Inferior parietal cortex (tissue), 1 donor: Measurements from ENCODE around the gene XCL2.
A peak's percentile ranks its signal among the peaks of the same experiment; 100 is the strongest.
"Not testable (repeated sequence)": the region's sequence is repeated elsewhere in the genome, so short reads cannot be mapped to it uniquely, and the experiment has no call there.

Source experiments
- DNase-seq: peaks from one replicate; pipeline ENCODE4 v3.0.0-alpha.2; 2016; ENCODE audit errors: extremely low spot score

The XCL2 gene, protein sequence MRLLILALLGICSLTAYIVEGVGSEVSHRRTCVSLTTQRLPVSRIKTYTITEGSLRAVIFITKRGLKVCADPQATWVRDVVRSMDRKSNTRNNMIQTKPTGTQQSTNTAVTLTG

DNA sequence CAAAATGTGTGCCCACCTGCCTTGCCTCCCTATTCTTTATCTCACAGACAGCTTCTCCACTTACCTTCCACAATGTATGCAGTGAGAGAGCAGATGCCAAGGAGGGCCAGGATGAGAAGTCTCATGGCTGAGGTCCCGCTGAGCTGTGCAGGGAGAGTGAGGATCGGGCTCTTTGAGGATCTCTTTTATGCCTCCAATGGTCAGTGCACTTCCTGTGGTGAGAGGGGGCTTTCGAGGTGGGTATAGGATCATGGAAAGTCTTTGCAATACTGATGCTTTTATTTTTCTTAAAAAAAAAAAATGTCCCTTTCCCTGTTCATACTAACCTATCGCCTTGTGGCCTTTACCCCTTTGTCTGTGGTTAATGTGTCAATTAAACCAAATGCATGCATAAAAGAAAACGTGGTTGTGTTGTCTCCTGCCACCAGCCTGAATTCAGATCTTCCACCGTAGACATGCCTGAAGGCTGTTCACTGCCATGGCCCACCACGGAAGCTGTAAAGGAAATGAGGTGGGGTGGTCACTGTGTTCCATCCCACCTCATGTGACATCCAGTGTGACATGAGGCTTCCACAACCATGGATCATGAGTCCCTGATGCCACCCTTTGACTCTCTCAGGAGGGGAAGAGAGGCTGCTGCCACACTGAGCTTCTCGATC, at the start of gene XCL2:
Gene XCL2, minus strand, starts transcription at position 158 of the 659 bp plus-strand sequence. Its CDS starts 33 bp downstream, at position 125.
- not testable (repeated sequence) for DNase-seq

DNA sequence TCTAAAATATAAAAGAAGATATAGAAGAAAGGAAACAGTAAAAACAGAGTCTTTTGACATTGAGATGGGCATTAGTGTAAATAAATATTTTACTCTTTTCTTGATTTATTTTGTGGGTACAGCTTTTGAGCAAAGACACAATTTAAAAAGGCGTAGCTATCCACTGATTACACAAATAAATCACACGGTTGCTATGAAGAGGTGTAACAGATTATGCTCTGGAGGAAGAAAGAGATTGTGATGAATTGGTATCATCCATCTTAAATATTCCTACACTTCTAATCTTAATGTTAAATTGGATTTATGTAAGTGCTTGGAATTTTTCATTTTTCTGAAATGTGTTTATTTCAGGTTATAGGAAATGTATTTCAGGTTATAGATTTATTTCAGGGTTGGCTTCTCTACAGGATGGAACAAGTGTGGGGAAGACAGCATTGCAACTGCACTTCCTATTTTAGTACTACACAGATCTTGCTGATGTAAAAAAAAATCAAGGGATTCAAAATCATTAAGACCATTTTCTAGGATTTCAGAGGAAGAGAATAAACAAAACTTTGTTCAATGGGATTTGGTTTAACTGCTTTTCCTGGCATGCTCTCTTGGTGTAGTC, 47.9 kb upstream of the XCL2 start:
- DNase-seq: no peak

DNA sequence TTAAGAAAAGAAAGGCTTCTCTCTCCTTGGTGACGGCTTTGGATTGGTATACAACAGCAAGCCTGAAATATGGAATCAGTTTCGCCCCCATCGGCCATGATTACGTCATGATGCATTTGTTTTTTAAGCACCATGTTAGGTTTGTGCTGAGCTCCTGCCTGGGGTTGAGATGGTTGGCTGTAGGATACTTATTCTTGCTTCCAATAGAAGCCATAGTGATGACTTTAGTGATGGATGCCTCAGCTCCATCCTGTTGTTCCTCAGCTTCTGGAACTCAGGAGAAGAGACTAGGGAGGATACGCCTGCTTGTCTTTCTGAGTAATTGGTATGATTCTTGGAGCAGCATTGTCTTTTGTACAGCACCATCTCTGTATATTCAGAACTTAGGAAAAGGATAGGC, 47.3 kb upstream of the XCL2 start:
- DNase-seq: no peak

DNA sequence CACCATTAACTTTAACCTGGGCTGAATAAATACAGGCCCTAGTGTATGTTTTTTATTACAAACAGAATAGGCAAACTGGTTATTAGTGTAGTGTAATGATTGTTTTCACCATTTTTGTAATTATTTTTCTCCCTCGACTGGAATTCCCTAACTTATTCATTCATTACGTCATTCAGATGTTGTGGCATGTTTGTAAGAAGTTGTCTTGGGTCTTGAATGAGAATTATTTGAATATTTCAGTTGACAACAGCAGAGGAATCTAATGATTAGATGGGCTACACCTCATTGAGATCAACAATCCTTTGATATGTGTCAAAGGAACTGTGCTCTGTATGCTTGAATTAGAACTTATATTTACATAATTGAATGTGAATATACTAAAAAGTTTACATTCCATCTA, 45.4 kb upstream of the XCL2 start:
- DNase-seq: no peak

DNA sequence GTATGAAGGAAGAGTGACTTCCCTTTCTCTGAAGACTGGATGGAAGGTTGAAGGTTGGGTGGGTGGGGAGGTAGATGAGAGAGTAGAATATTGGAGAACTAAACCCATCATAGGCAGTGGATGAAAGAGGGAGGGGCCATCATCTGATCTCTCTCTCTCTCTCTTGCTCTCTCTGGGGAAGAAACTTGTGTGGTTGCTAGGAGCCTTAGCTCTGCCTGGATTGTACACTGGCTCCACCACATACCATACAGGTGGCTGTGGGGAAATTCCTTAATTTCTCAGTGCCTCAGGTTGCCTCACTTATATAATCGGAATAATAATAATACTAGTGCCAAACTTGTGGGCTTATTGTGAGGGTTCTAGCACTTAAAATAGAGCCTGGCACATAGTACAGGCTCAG, 42.1 kb upstream of the XCL2 start:
- no peak for DNase-seq

DNA sequence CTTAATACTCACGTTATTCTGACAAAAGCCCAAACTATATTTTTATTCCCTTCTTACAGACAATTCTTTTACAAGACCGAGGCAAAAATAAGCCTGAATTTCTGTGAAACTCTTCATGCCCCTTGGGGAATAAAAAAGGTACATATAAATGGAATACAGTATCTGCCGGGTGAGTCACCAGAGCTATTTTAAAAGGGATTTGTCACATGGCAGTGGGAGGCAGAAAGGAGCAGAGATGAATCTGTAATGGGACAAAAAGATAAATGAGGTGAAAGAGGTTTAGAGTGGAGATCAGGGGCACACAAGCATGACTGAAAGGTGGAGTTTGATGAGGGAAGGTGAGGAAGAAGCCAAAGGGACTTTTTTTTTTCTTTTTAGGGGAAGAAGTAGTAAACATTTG, 41.4 kb upstream of the XCL2 start:
- DNase-seq: peak; percentile 66

DNA sequence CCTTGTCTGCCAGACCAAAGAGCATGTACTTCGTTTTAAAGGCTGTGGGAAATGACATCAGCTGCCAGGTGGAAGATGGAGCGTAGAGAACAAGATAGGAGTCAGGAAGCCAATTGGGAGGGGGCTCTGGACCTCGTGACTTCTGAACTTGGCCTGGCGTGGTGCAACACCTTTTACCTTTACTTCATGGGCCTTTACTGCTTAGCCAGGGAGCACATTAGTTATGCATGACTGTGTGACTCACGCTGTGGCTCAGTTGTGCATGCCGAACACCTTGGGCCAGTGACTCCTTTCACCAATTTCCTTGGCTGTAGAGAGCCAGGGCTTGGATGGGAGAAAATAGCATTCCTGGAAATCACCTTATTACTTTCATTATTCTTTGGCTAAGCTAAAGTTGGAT, 39.8 kb upstream of the XCL2 start:
- DNase-seq: no peak

DNA sequence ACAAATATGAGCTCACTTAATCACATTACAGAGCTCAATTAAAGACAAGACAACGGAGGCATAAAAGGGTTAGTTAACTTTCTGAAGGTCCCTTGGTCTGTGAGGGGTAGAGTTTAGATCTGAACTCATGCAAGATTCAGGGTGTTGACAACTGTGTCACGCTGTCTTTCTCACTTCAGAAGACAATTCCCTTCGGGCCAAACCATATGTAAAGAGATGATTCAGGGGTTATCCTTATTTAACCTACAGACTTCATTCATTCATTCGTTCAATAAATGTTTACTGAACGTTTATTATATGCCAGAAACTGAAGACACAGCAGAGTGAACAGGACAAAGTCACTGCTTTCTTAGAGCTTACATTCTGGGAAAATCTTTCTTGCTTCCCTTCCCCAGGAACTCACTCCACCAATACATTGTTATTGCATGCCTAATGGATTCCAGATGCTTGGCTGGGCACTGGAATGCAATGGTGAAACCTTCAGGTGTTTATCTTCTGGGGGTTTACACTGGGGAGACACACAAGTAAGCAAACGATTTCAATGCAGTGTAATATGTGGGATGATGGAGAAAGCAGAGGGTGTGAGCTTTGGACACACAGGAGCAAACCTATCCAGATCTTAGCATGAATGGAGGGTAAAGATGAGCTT, 39.0 kb upstream of the XCL2 start:
- DNase-seq: no peak

DNA sequence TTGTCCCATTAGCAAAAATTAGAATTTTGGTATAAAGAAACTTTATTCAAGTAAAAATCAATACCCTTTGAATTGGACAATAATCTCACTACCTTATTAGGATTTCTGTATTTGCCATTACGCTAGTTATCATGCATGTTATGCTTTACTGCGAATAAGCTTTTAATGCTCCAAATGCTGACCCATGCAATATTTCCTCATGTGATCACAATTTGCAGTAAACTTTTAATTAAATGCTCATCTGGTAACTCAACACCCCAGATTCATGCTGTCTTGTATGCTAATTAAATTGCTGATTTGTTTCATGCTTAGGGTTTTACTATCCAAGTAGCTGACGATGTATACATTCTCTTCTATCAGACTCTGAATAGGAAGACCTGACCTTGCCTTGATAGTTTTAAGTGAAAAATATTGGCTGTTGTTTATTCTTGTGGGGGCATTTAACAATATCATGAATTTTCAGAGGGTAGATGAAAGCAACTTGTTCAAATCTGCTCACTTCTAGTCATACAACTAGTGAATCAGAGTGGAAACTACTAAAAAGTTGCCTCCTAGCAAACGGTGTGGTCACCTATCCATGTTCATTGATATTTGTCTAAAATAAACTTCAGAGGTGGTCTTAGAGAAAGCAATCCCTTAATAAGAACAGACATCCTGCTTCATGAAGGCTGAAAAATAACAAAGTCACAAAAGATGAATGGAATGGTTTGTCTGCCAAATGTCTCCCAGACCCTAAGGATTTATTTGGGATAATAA, 38.2 kb upstream of the XCL2 start:
- DNase-seq: no peak

DNA sequence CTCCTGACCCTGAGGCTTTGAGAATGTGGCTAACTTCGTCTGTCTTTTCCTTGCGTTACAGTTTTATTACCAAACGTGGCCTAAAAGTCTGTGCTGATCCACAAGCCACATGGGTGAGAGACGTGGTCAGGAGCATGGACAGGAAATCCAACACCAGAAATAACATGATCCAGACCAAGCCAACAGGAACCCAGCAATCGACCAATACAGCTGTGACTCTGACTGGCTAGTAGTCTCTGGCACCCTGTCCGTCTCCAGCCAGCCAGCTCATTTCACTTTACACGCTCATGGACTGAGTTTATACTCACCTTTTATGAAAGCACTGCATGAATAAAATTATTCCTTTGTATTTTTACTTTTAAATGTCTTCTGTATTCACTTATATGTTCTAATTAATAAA, 37.2 kb upstream of the XCL2 start:
- DNase-seq: not testable (repeated sequence)

DNA sequence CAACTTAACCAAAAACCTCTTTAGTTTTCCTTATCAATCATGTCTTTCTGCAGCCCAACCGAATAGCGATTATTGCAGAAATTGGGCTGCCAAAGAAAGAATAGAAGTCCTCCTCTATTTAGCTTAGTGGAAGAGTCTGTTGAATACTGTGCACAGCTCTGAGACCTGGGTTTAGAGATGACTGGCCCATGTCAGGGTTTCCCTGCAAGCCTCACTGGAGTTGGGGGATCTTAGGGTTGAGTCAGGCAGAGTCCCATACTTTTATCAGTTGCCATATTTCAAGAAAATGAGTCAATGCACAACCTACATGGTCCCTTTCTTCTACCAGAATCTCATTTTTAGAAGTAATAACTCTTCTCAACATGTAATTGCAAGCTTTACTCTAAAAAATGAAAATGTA, 36.5 kb upstream of the XCL2 start:
- DNase-seq: not testable (repeated sequence)

DNA sequence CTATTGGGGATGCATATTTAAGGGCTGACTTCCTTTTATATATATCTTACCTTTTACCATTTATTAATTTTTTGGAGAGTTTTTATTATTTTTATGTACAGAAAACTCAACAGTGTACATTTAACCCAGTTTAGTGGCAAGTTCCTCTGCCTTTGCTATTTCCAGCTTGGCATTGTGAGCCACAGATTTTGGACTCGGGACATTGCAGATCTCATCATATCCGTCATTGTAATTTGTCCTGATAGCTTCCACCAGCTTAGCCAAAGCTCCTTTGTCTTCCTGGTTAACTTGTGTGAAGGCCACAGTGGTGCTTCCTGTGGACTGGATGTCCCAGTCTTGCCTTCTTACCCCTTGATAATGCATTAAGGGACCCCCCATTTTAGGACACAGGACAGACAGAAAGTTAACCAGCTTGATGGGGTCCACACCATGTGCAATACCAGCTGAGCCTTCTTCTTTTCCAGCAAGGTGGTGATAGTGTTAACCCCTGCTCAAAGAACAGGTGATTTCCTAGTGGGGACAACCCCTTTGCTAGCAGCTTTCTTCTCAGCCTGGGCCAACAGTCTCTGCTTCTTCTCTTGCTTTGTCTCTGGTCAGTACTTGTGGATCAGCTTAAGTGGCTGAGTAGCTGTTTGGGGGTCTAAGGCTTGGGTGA, 34.9 kb upstream of the XCL2 start:
- not testable (repeated sequence) for DNase-seq

DNA sequence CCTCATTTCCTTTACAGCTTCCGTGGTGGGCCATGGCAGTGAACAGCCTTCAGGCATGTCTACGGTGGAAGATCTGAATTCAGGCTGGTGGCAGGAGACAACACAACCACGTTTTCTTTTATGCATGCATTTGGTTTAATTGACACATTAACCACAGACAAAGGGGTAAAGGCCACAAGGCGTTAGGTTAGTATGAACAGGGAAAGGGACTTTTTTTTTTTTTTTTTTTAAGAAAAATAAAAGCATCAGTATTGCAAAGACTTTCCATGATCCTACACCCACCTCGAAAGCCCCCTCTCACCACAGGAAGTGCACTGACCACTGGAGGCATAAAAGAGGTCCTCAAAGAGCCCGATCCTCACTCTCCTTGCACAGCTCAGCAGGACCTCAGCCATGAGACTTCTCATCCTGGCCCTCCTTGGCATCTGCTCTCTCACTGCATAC, 32.5 kb upstream of the XCL2 start, which contains the start of gene XCL1:
Gene XCL1, plus strand, starts transcription at position 361 of the 444 bp plus-strand sequence. Its CDS starts 33 bp downstream, at position 394.
- not testable (repeated sequence) for DNase-seq

DNA sequence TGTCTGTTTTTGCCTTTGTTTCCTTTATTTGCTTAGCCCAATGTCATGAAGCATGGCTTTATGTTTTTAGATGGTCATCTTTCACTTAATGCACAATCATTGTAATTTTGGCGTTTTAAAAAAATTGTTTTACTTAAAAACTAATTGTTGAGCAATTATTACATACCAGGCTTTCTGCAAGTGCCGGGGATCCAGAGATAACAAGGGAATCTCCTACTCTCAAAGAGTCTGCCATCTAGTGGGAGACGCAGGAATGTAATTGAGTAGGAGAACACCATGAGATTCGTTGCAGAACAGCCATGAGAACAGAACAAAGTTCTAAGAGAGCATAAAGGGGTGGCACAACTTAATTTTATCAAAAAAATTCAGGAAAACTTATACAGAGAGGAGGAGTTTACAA, 30.4 kb upstream of the XCL2 start:
- DNase-seq: not testable (repeated sequence)

DNA sequence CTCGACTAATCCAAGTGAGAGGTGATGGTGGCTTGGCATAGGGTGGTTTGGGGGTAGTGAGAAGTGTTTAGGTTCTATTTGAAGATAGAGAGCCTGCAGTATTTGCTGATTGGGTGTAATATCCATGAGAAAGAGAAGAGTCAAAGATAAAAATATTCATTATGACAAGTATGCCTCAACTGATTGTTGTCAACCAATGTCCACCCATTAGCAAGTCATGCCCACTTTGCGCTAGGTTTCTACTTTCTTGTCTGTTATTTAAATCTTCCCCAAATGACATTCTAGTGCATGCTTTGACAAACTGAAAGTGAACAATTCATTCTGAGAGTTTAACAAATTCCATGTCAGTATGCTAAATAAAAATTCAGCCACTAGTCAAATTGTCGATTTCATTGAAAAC, 28.8 kb upstream of the XCL2 start:
- DNase-seq: no peak

DNA sequence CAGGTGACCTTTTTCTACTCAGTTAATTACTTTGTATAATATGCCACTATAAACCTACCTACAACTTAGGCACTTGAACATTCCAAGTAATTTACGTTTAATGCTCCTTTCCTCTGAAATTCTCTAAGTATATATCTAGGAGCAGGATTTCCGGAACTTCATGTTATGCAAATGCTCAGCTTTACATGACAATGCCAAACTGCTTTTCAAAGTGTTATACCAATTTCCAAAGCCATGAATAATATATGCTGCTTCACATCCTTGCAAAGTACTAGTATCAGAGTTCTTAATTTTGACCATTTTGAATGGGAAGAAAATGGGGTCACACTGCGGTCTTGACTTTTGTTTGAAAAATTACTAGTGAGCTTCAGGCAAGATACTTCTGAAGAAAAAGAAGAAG, 26.9 kb upstream of the XCL2 start:
- no peak for DNase-seq

DNA sequence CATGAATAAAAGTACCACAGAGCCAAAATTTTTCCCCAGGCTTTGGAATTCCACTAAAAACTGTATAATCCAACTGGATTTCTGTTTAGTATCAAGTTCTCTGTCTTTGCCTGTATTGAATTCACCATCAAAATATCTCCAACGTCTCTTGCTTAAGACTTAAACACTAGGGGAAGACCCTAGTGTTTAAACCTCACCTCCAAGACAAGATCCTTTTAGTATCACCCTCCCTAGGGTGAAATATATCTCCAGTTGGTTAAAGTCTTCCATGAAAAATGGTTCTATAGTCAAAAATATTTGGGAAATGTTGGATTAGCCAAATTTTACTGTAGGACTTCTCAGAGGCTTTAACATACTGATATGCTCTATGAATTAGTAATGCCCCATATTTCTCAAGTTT, 24.5 kb upstream of the XCL2 start:
- no peak for DNase-seq

DNA sequence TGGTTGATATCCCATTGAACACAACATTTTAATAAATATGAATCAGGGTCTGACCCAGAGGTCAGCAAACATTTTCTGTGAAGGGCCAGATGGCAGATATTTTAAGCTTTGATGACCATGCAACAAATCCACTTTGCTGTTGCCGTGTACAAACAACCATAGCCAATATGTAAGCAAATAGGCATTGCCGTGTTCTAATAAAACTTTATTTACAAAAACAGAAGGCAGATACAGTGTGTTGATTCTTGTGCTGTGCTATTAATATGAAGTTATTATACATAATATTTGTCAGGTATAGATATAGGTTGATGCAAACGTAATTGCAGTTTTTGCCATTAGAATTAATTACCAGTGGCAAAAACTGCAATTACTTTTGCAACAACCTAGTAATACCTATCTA, 23.8 kb upstream of the XCL2 start:
- DNase-seq: no peak

DNA sequence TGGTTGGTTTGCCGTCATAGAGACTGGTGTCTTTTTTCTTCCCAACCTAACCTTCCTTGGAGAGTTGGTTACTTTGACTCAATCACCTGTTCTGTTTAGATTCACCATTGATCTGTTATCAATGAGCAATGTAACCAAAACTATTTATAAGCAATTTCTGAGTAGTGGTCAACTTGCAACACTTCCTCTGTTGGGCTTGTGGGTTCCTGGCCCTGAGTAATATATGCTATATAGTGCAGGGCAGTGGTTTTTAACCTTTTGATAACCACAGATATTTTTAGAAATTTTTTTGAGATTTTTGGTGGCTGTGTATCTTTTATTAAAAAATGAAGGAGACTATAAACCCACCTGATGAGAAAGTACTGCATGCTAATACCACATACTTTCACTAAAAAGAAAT, 23.2 kb upstream of the XCL2 start:
- DNase-seq: no peak

DNA sequence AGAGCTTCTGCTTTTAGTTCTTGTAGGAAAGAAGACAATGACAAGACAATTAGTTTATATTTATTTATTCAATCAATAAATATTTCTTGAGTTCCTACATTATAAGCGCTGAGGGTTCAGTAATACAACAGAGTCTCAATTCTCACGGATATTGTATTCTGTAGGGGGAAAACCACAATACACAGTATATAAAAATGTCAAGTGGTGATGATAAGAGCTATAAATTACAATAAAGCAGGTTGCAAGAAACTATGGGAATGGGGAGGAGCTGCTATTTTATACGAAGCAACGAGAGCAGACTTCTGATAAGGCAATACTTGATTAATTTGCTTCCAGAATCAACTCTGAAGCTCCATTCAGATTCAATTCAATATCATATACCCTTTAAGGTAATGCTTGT, 22.0 kb upstream of the XCL2 start:
- no peak for DNase-seq

DNA sequence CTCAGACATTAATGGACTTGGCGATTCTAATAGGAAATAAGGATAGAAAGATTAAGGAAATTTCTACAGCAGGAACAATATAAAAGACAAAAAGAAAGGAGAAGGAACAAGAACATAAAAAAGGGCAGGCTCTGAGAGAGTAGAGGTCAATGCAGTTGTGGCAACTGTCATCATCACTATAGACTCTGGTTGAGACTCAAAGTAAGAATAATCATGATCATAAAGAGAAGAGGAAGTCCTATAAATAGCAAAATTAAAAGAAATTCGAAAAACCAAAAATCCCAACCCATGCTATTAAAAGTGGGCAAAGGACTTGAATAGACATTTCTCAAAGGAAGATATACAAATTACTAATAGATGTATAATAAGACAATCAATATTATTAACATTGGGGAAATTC, 18.2 kb upstream of the XCL2 start:
- no peak for DNase-seq

DNA sequence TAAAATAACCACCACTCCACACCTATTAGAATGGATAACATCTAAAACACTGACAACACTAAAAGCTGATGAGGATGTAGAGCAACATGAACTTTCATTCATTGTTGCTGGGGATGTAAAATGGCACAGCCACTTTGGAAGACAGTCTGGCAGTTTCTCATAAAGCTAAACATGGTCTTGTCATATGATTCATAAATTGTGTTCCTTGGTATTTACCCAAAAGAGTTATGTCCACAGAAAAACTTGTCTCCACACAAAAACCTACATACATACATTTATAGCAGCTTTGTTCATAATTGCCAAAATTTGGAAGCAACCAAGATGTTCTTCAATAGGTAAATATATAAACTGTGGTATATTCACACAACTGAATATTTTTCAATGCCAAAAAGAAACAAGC, 16.6 kb upstream of the XCL2 start:
- DNase-seq: no peak
